IMR-90 (cell line): Measurements from ENCODE around the gene PRR36. TPM values are rescaled to one million over a fixed set of nuclear protein-coding genes. Genes with fewer than 3 reads are reported as not detected.

ENCODE experiments used
- ATAC-seq: fragments of 200-7000 bp; cut with Tn5 transposase; 2 replicates; pipeline ENCODE4 v1.9.1; 2020; ENCODE audit warnings: low read depth, mild to moderate bottlenecking, moderate library complexity
- BruUV-seq: library from RNA; stranded (reverse); fragments of 400-500 nt; replicated peaks from 2 replicates; lab custom pipeline; 2021; lab: Mats Ljungman, UMichigan
- CTCF ChIA-PET: fragments of 300-600 bp; formaldehyde crosslinking; extraction: SDS; loops from one replicate; lab custom pipeline; 2021; ENCODE audit warnings: antibody characterized with exemption; lab: Yijun Ruan, JAX
- POLR2A ChIA-PET: fragments of 300-600 bp; sonication (Branson Sonifier 250); formaldehyde crosslinking; loops from one replicate; lab custom pipeline; 2022; ENCODE audit warnings: antibody characterized with exemption; ENCODE audit not compliant: unreplicated experiment; lab: Charles Lee
- DNase-seq: peaks from one replicate; pipeline ENCODE4 v3.0.0; 2013
- H2AFZ ChIP-seq: replicated peaks from 2 replicates; pipeline ENCODE3; 2013; ENCODE audit warnings: low read length, mild to moderate bottlenecking; ENCODE audit not compliant: poor library complexity
- H2AK5ac ChIP-seq: 2 replicates; pipeline ENCODE4 v1.6.1; 2013; ENCODE audit warnings: low read depth, low read length, inconsistent platforms
- H2AK9ac ChIP-seq: replicated peaks from 2 replicates; pipeline ENCODE3; 2013; ENCODE audit warnings: mild to moderate bottlenecking, low read depth, low read length, moderate library complexity; ENCODE audit not compliant: poor library complexity
- H2BK120ac ChIP-seq: 2 replicates; pipeline ENCODE4 v1.6.1; 2013; ENCODE audit warnings: low read depth, low read length, inconsistent platforms
- H2BK15ac ChIP-seq: 3 replicates; pipeline ENCODE4 v1.6.1; 2013; ENCODE audit warnings: low read depth, low read length, inconsistent platforms
- H2BK20ac ChIP-seq: 2 replicates; pipeline ENCODE4 v1.6.1; 2013; ENCODE audit warnings: low read depth, mild to moderate bottlenecking, inconsistent platforms, low read length, moderate library complexity
- H2BK5ac ChIP-seq: 2 replicates; pipeline ENCODE4 v1.6.1; 2013; ENCODE audit warnings: mild to moderate bottlenecking, low read depth, low read length, inconsistent platforms; ENCODE audit not compliant: poor library complexity, severe bottlenecking
- H3K14ac ChIP-seq: replicated peaks from 2 replicates; pipeline ENCODE4 v1.6.1; 2013; ENCODE audit warnings: low read depth, low read length, inconsistent platforms
- H3K18ac ChIP-seq: 2 replicates; pipeline ENCODE4 v1.6.1; 2013; ENCODE audit warnings: low read depth, low read length, control low read depth
- H3K23ac ChIP-seq: 2 replicates; pipeline ENCODE4 v1.6.1; 2013; ENCODE audit warnings: low read depth, low read length, inconsistent platforms
- H3K27ac ChIP-seq: 2 replicates; pipeline ENCODE4 v1.5.1; 2013; ENCODE audit warnings: mild to moderate bottlenecking, control low read depth, low read length; ENCODE audit not compliant: insufficient read depth
- H3K27me3 ChIP-seq: 2 replicates; pipeline ENCODE4 v1.6.1; 2013; ENCODE audit warnings: low read length; ENCODE audit not compliant: control insufficient read depth, insufficient read depth
- H3K36me3 ChIP-seq: 2 replicates; pipeline ENCODE4 v1.6.1; 2013; ENCODE audit warnings: low read length, mixed read lengths; ENCODE audit not compliant: control insufficient read depth, insufficient read depth
- H3K4ac ChIP-seq: 2 replicates; pipeline ENCODE4 v1.6.1; 2013; ENCODE audit warnings: low read depth, low read length, inconsistent platforms
- H3K4me1 ChIP-seq: 2 replicates; pipeline ENCODE4 v1.6.1; 2013; ENCODE audit warnings: low read length, mixed read lengths; ENCODE audit not compliant: control insufficient read depth, insufficient read depth
- H3K4me2 ChIP-seq: 2 replicates; pipeline ENCODE4 v1.6.1; 2013; ENCODE audit warnings: low read depth, mild to moderate bottlenecking, control low read depth, low read length, moderate library complexity
- H3K4me3 ChIP-seq: 2 replicates; pipeline ENCODE4 v1.5.1; 2013; ENCODE audit warnings: low read depth, mild to moderate bottlenecking, control low read depth, low read length, moderate library complexity; ENCODE audit not compliant: insufficient read depth
- H3K56ac ChIP-seq: 2 replicates; pipeline ENCODE4 v1.6.1; 2013; ENCODE audit warnings: low read length, inconsistent platforms; ENCODE audit not compliant: insufficient read depth; ENCODE audit errors: extremely low read depth
- H3K79me1 ChIP-seq, 2 experiments: 2 replicates each; pipeline ENCODE4 v1.6.1; 2013; ENCODE audit warnings: low read length in 2 of 2, inconsistent platforms in 1 of 2, low read depth in 1 of 2
- H3K9ac ChIP-seq: 2 replicates; pipeline ENCODE4 v1.6.1; 2013; ENCODE audit warnings: low read depth, low read length, control low read depth
- H3K9me1 ChIP-seq: 2 replicates; pipeline ENCODE4 v1.6.1; 2013; ENCODE audit warnings: low read length, inconsistent platforms; ENCODE audit not compliant: insufficient read depth
- H3K9me3 ChIP-seq: 2 replicates; pipeline ENCODE4 v1.6.1; 2013; ENCODE audit warnings: low read length; ENCODE audit not compliant: control insufficient read depth, insufficient read depth
- H4K20me1 ChIP-seq: 2 replicates; pipeline ENCODE4 v1.6.1; 2013; ENCODE audit warnings: low read length, inconsistent platforms; ENCODE audit not compliant: insufficient read depth
- H4K5ac ChIP-seq: 2 replicates; pipeline ENCODE4 v1.6.1; 2013; ENCODE audit warnings: mild to moderate bottlenecking, low read depth, low read length, control low read depth
- H4K8ac ChIP-seq, 2 experiments: 2 replicates each; pipeline ENCODE4 v1.6.1; 2013; ENCODE audit warnings: low read depth in 2 of 2, low read length in 2 of 2, control low read depth in 1 of 2, inconsistent platforms in 1 of 2
- H4K91ac ChIP-seq: 2 replicates; pipeline ENCODE4 v1.6.1; 2013; ENCODE audit warnings: low read depth, low read length, inconsistent platforms; ENCODE audit not compliant: insufficient read depth
- BHLHE40 ChIP-seq: fragments of 150-350 bp; IDR thresholded peaks from 2 replicates; pipeline ENCODE4 v1.6.1; 2016; ENCODE audit warnings: mild to moderate bottlenecking, low read depth, low read length
- CEBPB ChIP-seq: IDR thresholded peaks from 2 replicates; pipeline ENCODE4 v1.6.1; 2012; ENCODE audit warnings: low read depth, low read length, improper control_type of control experiment
- CHD1 ChIP-seq: IDR thresholded peaks from 2 replicates; pipeline ENCODE4 v1.6.1; 2012; ENCODE audit warnings: low read depth, low read length, improper control_type of control experiment
- FOS ChIP-seq: fragments of 150-350 bp; IDR thresholded peaks from 2 replicates; pipeline ENCODE4 v1.6.1; 2016; ENCODE audit warnings: low read depth, low read length
- MAFK ChIP-seq: IDR thresholded peaks from 2 replicates; pipeline ENCODE4 v1.6.1; 2012; ENCODE audit warnings: low read depth, low read length, improper control_type of control experiment
- MAZ ChIP-seq: IDR thresholded peaks from 2 replicates; pipeline ENCODE4 v1.6.1; 2012; ENCODE audit warnings: low read depth, mild to moderate bottlenecking, low read length, improper control_type of control experiment, moderate library complexity, borderline replicate concordance
- MXI1 ChIP-seq: IDR thresholded peaks from 2 replicates; pipeline ENCODE4 v1.6.1; 2012; ENCODE audit warnings: low read depth, mild to moderate bottlenecking, low read length, moderate library complexity, borderline replicate concordance
- NFE2L2 ChIP-seq: fragments of 150-350 bp; IDR thresholded peaks from 2 replicates; pipeline ENCODE4 v1.6.1; 2016; ENCODE audit warnings: low read depth, mild to moderate bottlenecking, low read length
- POLR2A ChIP-seq: IDR thresholded peaks from 2 replicates; pipeline ENCODE4 v1.6.1; 2012; ENCODE audit warnings: mild to moderate bottlenecking, low read depth, low read length
- RAD21 ChIP-seq: IDR thresholded peaks from 2 replicates; pipeline ENCODE4 v1.6.1; 2012; ENCODE audit warnings: low read length, improper control_type of control experiment
- RCOR1 ChIP-seq: IDR thresholded peaks from 2 replicates; pipeline ENCODE4 v1.6.1; 2012; ENCODE audit warnings: mild to moderate bottlenecking, low read length, improper control_type of control experiment; ENCODE audit not compliant: insufficient replicate concordance
- RFX5 ChIP-seq: IDR thresholded peaks from 2 replicates; pipeline ENCODE4 v1.8.0; 2012; ENCODE audit warnings: low read depth, mild to moderate bottlenecking, low read length, moderate library complexity
- SMC3 ChIP-seq: fragments of 150-350 bp; IDR thresholded peaks from 2 replicates; pipeline ENCODE4 v1.6.1; 2016; ENCODE audit warnings: low read depth, mild to moderate bottlenecking, antibody characterized with exemption, low read length, moderate library complexity
- USF2 ChIP-seq: fragments of 150-350 bp; IDR thresholded peaks from 2 replicates; pipeline ENCODE4 v1.6.1; 2017; ENCODE audit warnings: mild to moderate bottlenecking, antibody characterized with exemption, low read length, low read depth
- WGBS, 2 experiments: methylation state at CpG; one replicate each; pipeline versions ENCODE4 v1.1.5 to v1.1.7; 2013; ENCODE audit warnings: missing lambda C conversion rate in 2 of 2; ENCODE audit not compliant: insufficient read length in 1 of 2; ENCODE audit errors: extremely low coverage in 2 of 2; 5-methylcytosine and 5-hydroxymethylcytosine counted together
- dilution Hi-C: fragments of 300-500 bp; cut with HindIII; formaldehyde crosslinking; loops from one replicate; pipeline ENCODE4 v1.14.3; 2018; ENCODE audit warnings: low sequenced_read_pairs; ENCODE audit not compliant: unreplicated experiment
- in situ Hi-C: fragments of 300-500 bp; cut with MboI; formaldehyde crosslinking; loops from 3 replicates; pipeline ENCODE4 v1.14.3; 2019; ENCODE audit warnings: low sequenced_read_pairs, inconsistent platforms, mixed read lengths
- intact Hi-C: fragments of 100-400 bp; cut with micrococcal nuclease; formaldehyde crosslinking; loops from 2 replicates; pipeline ENCODE4 v1.10.0; 2022
- polyA plus RNA-seq, 3 experiments: library from polyadenylated mRNA; depleted of rRNA; stranded (reverse); fragments of >200 nt; gene quantifications; 2 replicates each; pipeline ENCODE4 v1.2.3, GENCODE V29; 2012; ENCODE audit warnings: low replicate concordance in 1 of 3
- total RNA-seq: library from RNA; depleted of rRNA; stranded (reverse); fragments of >200 nt; gene quantifications from 2 replicates; pipeline ENCODE4 v1.2.3, GENCODE V29; 2012
- TF ChIP-seq, protein P1 (sequence below): conservative IDR thresholded peaks from 2 replicates; pipeline ENCODE4 v1.5.1; 2012; ENCODE audit warnings: mild to moderate bottlenecking, low read depth, low read length, improper control_type of control experiment
- TF ChIP-seq, protein P2 (sequence below): fragments of 150-350 bp; IDR thresholded peaks from 2 replicates; pipeline ENCODE4 v1.6.1; 2016; ENCODE audit warnings: low read depth, mild to moderate bottlenecking, low read length, moderate library complexity, borderline replicate concordance

Gene PRR36
- total and polyA plus RNA-seq, 2 of the 4 experiments (the other 2 are of a cell fraction): 0.02 TPM; not detected in 1

DNA sequence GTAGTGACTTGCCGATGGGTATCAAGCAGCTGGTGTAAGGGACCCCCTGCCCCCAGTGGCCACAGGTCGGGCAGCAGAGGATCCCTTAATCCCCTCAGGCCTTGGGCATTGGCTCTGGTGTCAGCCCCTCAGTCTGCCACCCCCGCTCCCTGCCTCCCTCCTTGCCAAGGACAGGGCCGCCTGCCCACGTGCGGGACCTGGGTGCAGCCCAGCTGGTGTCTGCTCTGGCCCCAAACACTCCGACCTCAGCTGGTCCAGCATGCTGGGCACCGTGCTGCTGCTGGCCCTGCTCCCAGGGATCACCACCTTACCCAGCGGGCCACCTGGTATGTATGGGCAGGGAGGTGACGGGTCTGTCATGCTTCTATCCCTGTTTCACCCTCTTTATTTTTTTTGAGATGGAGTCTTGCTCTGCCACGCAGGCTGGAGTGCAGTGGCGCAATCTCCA lies 40.4 kb upstream of the PRR36 start, which contains the start of gene TGFBR3L:
Gene TGFBR3L, plus strand, starts transcription at position 233 of the 448 bp plus-strand sequence.
- 80% methylated on average over 3 of the region's 12 CpGs; no CpG with 5 or more reads in 1 of the 2 experiments for WGBS, 2 experiments
- Histone ChIP-seq H3K14ac (no peak within 1 kb of the TSS), H3K9me1 (peaks cover 2% of the 10 kb centered on the region), H3K4me3 (no peak within 1 kb of the TSS), H2AFZ (peak within 1 kb of the TSS; percentile 90), H2BK20ac (no peak within 1 kb of the TSS), H4K20me1 (no peaks in the 10 kb centered on the region; the same call in 1 of the 2 replicates), H3K18ac (no peak within 1 kb of the TSS), H2BK5ac (no peak within 1 kb of the TSS), H2BK15ac (no peak within 1 kb of the TSS), H3K27me3 (peaks cover 11% of the 10 kb centered on the region), H2BK120ac (no peak within 1 kb of the TSS), H3K9me3 (no peaks in the 10 kb centered on the region), H3K36me3 (peaks cover 25% of the 10 kb centered on the region), H2AK9ac (peak within 1 kb of the TSS; percentile 89), H3K4me2 (no peak within 1 kb of the TSS; the same call in 1 of the 2 replicates), H4K91ac (no peak within 1 kb of the TSS), H3K23ac (no peak within 1 kb of the TSS), H3K9ac (no peak within 1 kb of the TSS), H3K4ac (no peak within 1 kb of the TSS), H2AK5ac (no peak within 1 kb of the TSS; the same call in none of the 2 replicates), H3K79me1 (peaks cover 0 to 6% of the 10 kb centered on the region in 2 experiments; a peak in 2 of 4 replicates), H4K8ac (no peak within 1 kb of the TSS), H3K27ac (no peak within 1 kb of the TSS), H3K56ac (no peak within 1 kb of the TSS), H4K5ac (no peak within 1 kb of the TSS), H3K4me1 (peaks cover 11% of the 10 kb centered on the region)
- dilution Hi-C loops (no loop called here), intact Hi-C loops (no loop called here), in situ Hi-C loops (no loop called here)
- ChIA-PET CTCF (no interaction called here), POLR2A (no interaction called here)
- ATAC-seq: no peak
- no peak for TF ChIP-seq RFX5
- no peak for TF ChIP-seq CEBPB
- TF ChIP-seq POLR2A: no peak
- no peak for TF ChIP-seq FOS
- TF ChIP-seq RAD21: no peak
- TF ChIP-seq USF2: no peak
- TF ChIP-seq MAZ: no peak
- TF ChIP-seq CHD1: no peak
- no peak for TF ChIP-seq MAFK
- TF ChIP-seq, protein P1, sequence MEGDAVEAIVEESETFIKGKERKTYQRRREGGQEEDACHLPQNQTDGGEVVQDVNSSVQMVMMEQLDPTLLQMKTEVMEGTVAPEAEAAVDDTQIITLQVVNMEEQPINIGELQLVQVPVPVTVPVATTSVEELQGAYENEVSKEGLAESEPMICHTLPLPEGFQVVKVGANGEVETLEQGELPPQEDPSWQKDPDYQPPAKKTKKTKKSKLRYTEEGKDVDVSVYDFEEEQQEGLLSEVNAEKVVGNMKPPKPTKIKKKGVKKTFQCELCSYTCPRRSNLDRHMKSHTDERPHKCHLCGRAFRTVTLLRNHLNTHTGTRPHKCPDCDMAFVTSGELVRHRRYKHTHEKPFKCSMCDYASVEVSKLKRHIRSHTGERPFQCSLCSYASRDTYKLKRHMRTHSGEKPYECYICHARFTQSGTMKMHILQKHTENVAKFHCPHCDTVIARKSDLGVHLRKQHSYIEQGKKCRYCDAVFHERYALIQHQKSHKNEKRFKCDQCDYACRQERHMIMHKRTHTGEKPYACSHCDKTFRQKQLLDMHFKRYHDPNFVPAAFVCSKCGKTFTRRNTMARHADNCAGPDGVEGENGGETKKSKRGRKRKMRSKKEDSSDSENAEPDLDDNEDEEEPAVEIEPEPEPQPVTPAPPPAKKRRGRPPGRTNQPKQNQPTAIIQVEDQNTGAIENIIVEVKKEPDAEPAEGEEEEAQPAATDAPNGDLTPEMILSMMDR: no peak
- no peak for TF ChIP-seq SMC3
- TF ChIP-seq BHLHE40: no peak
- TF ChIP-seq MXI1: no peak
- no peak for TF ChIP-seq NFE2L2
- no peak for TF ChIP-seq RCOR1
- TF ChIP-seq, protein P2, sequence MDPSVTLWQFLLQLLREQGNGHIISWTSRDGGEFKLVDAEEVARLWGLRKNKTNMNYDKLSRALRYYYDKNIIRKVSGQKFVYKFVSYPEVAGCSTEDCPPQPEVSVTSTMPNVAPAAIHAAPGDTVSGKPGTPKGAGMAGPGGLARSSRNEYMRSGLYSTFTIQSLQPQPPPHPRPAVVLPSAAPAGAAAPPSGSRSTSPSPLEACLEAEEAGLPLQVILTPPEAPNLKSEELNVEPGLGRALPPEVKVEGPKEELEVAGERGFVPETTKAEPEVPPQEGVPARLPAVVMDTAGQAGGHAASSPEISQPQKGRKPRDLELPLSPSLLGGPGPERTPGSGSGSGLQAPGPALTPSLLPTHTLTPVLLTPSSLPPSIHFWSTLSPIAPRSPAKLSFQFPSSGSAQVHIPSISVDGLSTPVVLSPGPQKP: no peak
- no peak for DNase-seq
- BruUV-seq: no TSS peak
